Mesodermal cell (in vitro differentiated cells): ENCODE measurements around the gene DNAL1.

Experiments used
- H3K27ac ChIP-seq: 2 replicates; pipeline ENCODE4 v1.7.0; 2013; ENCODE audit warnings: mild to moderate bottlenecking, low read depth, low read length, moderate library complexity; ENCODE audit not compliant: severe bottlenecking
- H3K36me3 ChIP-seq: 2 replicates; pipeline ENCODE4 v1.7.1; 2013; ENCODE audit warnings: mild to moderate bottlenecking, low read length, moderate library complexity; ENCODE audit not compliant: control insufficient read depth, insufficient read depth
- H3K4me1 ChIP-seq: one replicate; pipeline ENCODE4 v1.7.1; 2013; ENCODE audit warnings: mild to moderate bottlenecking, low read length; ENCODE audit not compliant: insufficient read depth, control insufficient read depth, poor library complexity, severe bottlenecking
- H3K4me3 ChIP-seq: 2 replicates; pipeline ENCODE4 v1.7.0; 2013; ENCODE audit warnings: low read length, control low read depth, mild to moderate bottlenecking; ENCODE audit not compliant: insufficient read depth, poor library complexity, severe bottlenecking; ENCODE audit errors: extremely low read depth
- H3K9me3 ChIP-seq: 2 replicates; pipeline ENCODE4 v1.7.1; 2013; ENCODE audit warnings: mild to moderate bottlenecking, low read length, moderate library complexity; ENCODE audit not compliant: control insufficient read depth
- WGBS, 2 experiments: methylation state at CpG; one replicate each; pipeline ENCODE4 v1.1.5; 2013; ENCODE audit warnings: missing lambda C conversion rate in 2 of 2; ENCODE audit not compliant: insufficient coverage in 2 of 2; 5-methylcytosine and 5-hydroxymethylcytosine counted together

The DNAL1 gene

GRCh38 chr14:73724696-73725095 lies 79.9 kb downstream of the DNAL1 start:
- no peaks in the 10 kb centered on the region for H3K9me3 ChIP-seq
- peak overlapping the region; percentile 66 for H3K27ac ChIP-seq
- H3K4me3 ChIP-seq = no peak overlapping the region
- H3K4me1 ChIP-seq = peaks cover 16% of the 10 kb centered on the region
- 89 to 100% methylated on average over 1 of the region's 2 CpGs for WGBS, 2 experiments
- peaks cover 91% of the 10 kb centered on the region for H3K36me3 ChIP-seq

GRCh38 chr14:73725116-73726024 lies 80.6 kb downstream of the DNAL1 start:
- no peak overlapping the region for H3K4me3 ChIP-seq
- H3K4me1 ChIP-seq = peaks cover 16% of the 10 kb centered on the region
- WGBS, 2 experiments = 86 to 95% methylated on average over 6 to 7 of the region's 8 CpGs
- no peak overlapping the region for H3K27ac ChIP-seq
- H3K9me3 ChIP-seq = no peaks in the 10 kb centered on the region
- peaks cover 87% of the 10 kb centered on the region for H3K36me3 ChIP-seq

- Histone ChIP-seq H3K4me1 (peaks cover 16% of the 10 kb centered on the region), H3K36me3 (peaks cover 82% of the 10 kb centered on the region), H3K27ac (no peak overlapping the region), H3K4me3 (no peak overlapping the region), H3K9me3 (no peaks in the 10 kb centered on the region)
- WGBS, 2 experiments = 85 to 89% methylated on average over 8 to 14 of the region's 14 CpGs
Measured at GRCh38 chr14:73726025-73726961, 81.5 kb downstream of the DNAL1 start.

- Histone ChIP-seq H3K4me3 (no peak overlapping the region), H3K27ac (no peak overlapping the region), H3K36me3 (peaks cover 82% of the 10 kb centered on the region), H3K4me1 (peaks cover 16% of the 10 kb centered on the region), H3K9me3 (no peaks in the 10 kb centered on the region)
- 80 to 100% methylated on average over 1 to 3 of the region's 7 CpGs for WGBS, 2 experiments
Measured at GRCh38 chr14:73727166-73727565, 82.4 kb downstream of the DNAL1 start.

GRCh38 chr14:73728717-73729330 lies 84.0 kb downstream of the DNAL1 start:
- WGBS, 2 experiments = 27 to 35% methylated on average over 6 of the region's 6 CpGs
- peak overlapping the region; percentile 62 for H3K27ac ChIP-seq
- peaks cover 69% of the 10 kb centered on the region for H3K36me3 ChIP-seq

GRCh38 chr14:73729556-73730265 lies 84.9 kb downstream of the DNAL1 start:
- WGBS, 2 experiments = 93 to 96% methylated on average over 17 to 18 of the region's 23 CpGs
- Histone ChIP-seq H3K4me1 (peaks cover 9% of the 10 kb centered on the region), H3K27ac (no peak overlapping the region), H3K36me3 (peaks cover 66% of the 10 kb centered on the region), H3K4me3 (no peak overlapping the region), H3K9me3 (no peaks in the 10 kb centered on the region)

More at GRCh38 chr14:73728717-73729330, 84.0 kb downstream of the DNAL1 start:
- Histone ChIP-seq H3K9me3 (no peaks in the 10 kb centered on the region), H3K4me3 (no peak overlapping the region), H3K4me1 (peaks cover 16% of the 10 kb centered on the region)

- Histone ChIP-seq H3K9me3 (no peaks in the 10 kb centered on the region), H3K27ac (no peak overlapping the region), H3K4me3 (no peak overlapping the region), H3K4me1 (peaks cover 5% of the 10 kb centered on the region), H3K36me3 (peaks cover 60% of the 10 kb centered on the region)
- 96 to 100% methylated on average over 2 of the region's 3 CpGs for WGBS, 2 experiments
Measured at GRCh38 chr14:73731111-73731510, 86.3 kb downstream of the DNAL1 start.

- H3K9me3 ChIP-seq = no peaks in the 10 kb centered on the region
- H3K36me3 ChIP-seq = peaks cover 58% of the 10 kb centered on the region
- H3K4me1 ChIP-seq = no peaks in the 10 kb centered on the region
- WGBS, 2 experiments = 89 to 98% methylated on average over 3 of the region's 3 CpGs
- no peak overlapping the region for H3K4me3 ChIP-seq
- no peak overlapping the region for H3K27ac ChIP-seq
Measured at GRCh38 chr14:73732006-73732405, 87.2 kb downstream of the DNAL1 start.

- H3K4me1 ChIP-seq = peaks cover 17% of the 10 kb centered on the region
- no peak overlapping the region for H3K4me3 ChIP-seq
- H3K36me3 ChIP-seq = peaks cover 51% of the 10 kb centered on the region
- H3K9me3 ChIP-seq = no peaks in the 10 kb centered on the region
- 95 to 98% methylated on average over 11 of the region's 13 CpGs for WGBS, 2 experiments
- no peak overlapping the region for H3K27ac ChIP-seq
Measured at GRCh38 chr14:73736842-73737241, 92.1 kb downstream of the DNAL1 start.
